Breast epithelium (tissue), 4 donors: Measurements from ENCODE around the gene ZBTB39. TPM values are rescaled to one million over a fixed set of nuclear protein-coding genes. Genes with fewer than 3 reads are reported as not detected.

ENCODE experiments used
- DNase-seq, 2 donors: peaks; one replicate each; pipeline ENCODE4 v3.0.0-alpha.2; 2019; ENCODE audit warnings: low spot score in 2 of 2
- H3K27ac ChIP-seq, 2 donors: fragments of 200-600 bp; sonication (generic) in 1 of 2; one replicate each; pipeline ENCODE4 v1.5.1; 2016 to 2019; ENCODE audit warnings: mild to moderate bottlenecking in 1 of 2
- H3K27me3 ChIP-seq, 2 donors: fragments of 200-600 bp; sonication (generic) in 1 of 2; one replicate each; pipeline versions ENCODE4 v1.5.1 to v1.6.0; 2017 to 2019; ENCODE audit warnings: control low read depth in 1 of 2, mild to moderate bottlenecking in 1 of 2
- H3K36me3 ChIP-seq: fragments of 200-600 bp; one replicate; pipeline ENCODE4 v1.5.1; 2019
- H3K4me1 ChIP-seq, 2 donors: fragments of 200-600 bp; sonication (generic); one replicate each; pipeline ENCODE4 v1.5.1; 2016 to 2019; ENCODE audit warnings: control low read depth in 1 of 2
- H3K4me3 ChIP-seq, 3 donors: fragments of 200-600 bp; sonication (generic); 1 replicate in 2 of 3; 2 replicates in 1 of 3; pipeline ENCODE4 v1.5.1; 2016 to 2019; ENCODE audit warnings: mild to moderate bottlenecking in 3 of 3, moderate library complexity in 2 of 3
- H3K9me3 ChIP-seq, 2 donors: fragments of 200-600 bp; sonication (generic) in 1 of 2; one replicate each; pipeline ENCODE4 v1.5.1; 2016 to 2019; ENCODE audit warnings: control low read depth in 1 of 2
- POLR2A ChIP-seq: fragments of 450-650 bp; IDR thresholded peaks from one replicate; pipeline ENCODE4 v1.6.1; 2016; ENCODE audit warnings: antibody characterized with exemption, mild to moderate bottlenecking, moderate library complexity
- POLR2AphosphoS5 ChIP-seq, 3 donors: sonication (generic); formaldehyde crosslinking; IDR thresholded peaks; one replicate each; pipeline ENCODE4 v1.6.1; 2017; ENCODE audit warnings: antibody characterized with exemption in 3 of 3
- intact Hi-C: fragments of 100-400 bp; cut with DNase I; formaldehyde crosslinking; loops from one replicate; pipeline ENCODE4 v1.15.1; 2023; ENCODE audit warnings: low total_unique reads
- total RNA-seq, 3 donors: library from RNA; depleted of rRNA; stranded (reverse); fragments of >200 nt; gene quantifications; one replicate each; pipeline ENCODE4 v1.1.0, GENCODE V29; 2016
- TF ChIP-seq, protein P1 (sequence below), 3 donors: fragments of 450-650 bp; IDR thresholded peaks; one replicate each; pipeline ENCODE4 v1.5.1; 2016 to 2017; ENCODE audit warnings: antibody characterized with exemption in 3 of 3, mild to moderate bottlenecking in 3 of 3, moderate library complexity in 3 of 3

Gene ZBTB39
- total RNA-seq, 3 donors from 2014 or later = 4.3 to 6.6 (median 6.1) TPM

DNA sequence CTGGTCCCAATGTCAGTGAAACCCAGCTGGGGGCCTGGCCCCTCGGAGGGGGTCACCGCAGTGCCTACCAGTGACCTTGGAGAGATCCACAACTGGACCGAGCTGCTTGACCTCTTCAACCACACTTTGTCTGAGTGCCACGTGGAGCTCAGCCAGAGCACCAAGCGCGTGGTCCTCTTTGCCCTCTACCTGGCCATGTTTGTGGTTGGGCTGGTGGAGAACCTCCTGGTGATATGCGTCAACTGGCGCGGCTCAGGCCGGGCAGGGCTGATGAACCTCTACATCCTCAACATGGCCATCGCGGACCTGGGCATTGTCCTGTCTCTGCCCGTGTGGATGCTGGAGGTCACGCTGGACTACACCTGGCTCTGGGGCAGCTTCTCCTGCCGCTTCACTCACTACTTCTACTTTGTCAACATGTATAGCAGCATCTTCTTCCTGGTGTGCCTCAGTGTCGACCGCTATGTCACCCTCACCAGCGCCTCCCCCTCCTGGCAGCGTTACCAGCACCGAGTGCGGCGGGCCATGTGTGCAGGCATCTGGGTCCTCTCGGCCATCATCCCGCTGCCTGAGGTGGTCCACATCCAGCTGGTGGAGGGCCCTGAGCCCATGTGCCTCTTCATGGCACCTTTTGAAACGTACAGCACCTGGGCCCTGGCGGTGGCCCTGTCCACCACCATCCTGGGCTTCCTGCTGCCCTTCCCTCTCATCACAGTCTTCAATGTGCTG lies 11.0 kb downstream of the ZBTB39 start:
- H3K27ac ChIP-seq = no peak overlapping the region
- H3K4me1 ChIP-seq = no peaks in the 10 kb centered on the region
- no peak for DNase-seq
- H3K4me3 ChIP-seq = peak overlapping the region in 1 of 3 donors; percentile 22
- intact Hi-C loops = loop anchor here (10.0 kb wide), 1 partner anchor 241 kb away; the partner anchor contains the start of gene PRIM1
- no peaks in the 10 kb centered on the region for H3K27me3 ChIP-seq
- TF ChIP-seq POLR2AphosphoS5 (IDR thresholded peaks at IDR 0.05) (no peak), POLR2A (no peak)
- TF ChIP-seq, protein P1, sequence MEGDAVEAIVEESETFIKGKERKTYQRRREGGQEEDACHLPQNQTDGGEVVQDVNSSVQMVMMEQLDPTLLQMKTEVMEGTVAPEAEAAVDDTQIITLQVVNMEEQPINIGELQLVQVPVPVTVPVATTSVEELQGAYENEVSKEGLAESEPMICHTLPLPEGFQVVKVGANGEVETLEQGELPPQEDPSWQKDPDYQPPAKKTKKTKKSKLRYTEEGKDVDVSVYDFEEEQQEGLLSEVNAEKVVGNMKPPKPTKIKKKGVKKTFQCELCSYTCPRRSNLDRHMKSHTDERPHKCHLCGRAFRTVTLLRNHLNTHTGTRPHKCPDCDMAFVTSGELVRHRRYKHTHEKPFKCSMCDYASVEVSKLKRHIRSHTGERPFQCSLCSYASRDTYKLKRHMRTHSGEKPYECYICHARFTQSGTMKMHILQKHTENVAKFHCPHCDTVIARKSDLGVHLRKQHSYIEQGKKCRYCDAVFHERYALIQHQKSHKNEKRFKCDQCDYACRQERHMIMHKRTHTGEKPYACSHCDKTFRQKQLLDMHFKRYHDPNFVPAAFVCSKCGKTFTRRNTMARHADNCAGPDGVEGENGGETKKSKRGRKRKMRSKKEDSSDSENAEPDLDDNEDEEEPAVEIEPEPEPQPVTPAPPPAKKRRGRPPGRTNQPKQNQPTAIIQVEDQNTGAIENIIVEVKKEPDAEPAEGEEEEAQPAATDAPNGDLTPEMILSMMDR (IDR thresholded peaks at IDR 0.05) = no peak
- H3K36me3 ChIP-seq = no peaks in the 10 kb centered on the region
- H3K9me3 ChIP-seq = no peaks in the 10 kb centered on the region

DNA sequence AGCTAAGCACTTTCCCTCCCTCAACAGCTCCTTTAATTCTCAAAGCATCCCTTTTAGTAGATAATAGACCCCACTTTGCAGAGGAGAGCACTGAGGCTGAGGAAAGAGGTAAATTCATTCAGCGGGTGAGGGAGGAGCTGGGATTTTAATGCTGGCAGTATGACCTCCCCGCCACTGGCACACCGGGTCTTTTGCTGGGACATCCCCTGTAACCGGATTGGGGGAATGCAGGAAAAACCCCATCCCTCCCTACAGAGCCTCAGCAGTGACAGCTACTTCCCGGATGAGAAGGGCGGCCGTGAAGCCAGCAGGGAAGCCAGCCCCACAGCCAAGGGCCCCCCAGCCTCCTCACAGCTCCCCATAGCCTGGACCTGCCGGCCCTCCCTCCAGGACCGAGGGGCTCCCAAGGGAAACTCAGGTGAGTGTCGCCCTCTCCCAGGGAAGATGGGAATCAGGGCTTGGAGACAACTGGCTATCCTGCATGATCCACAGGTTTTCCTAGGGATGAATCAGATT lies 12.1 kb downstream of the ZBTB39 start:
- Histone ChIP-seq H3K4me1 (no peaks in the 10 kb centered on the region), H3K36me3 (no peaks in the 10 kb centered on the region), H3K27ac (peak overlapping the region in 1 of 2 donors; percentile 19), H3K27me3 (no peaks in the 10 kb centered on the region), H3K4me3 (no peak overlapping the region), H3K9me3 (no peaks in the 10 kb centered on the region)
- no peak for DNase-seq
- intact Hi-C loops = loop anchor here (10.0 kb wide), 1 partner anchor 239 kb away; the partner anchor contains the start of gene PRIM1
- TF ChIP-seq POLR2AphosphoS5 (IDR thresholded peaks at IDR 0.05) (no peak), POLR2A (no peak)
- TF ChIP-seq, protein P1 (IDR thresholded peaks at IDR 0.05) = no peak

DNA sequence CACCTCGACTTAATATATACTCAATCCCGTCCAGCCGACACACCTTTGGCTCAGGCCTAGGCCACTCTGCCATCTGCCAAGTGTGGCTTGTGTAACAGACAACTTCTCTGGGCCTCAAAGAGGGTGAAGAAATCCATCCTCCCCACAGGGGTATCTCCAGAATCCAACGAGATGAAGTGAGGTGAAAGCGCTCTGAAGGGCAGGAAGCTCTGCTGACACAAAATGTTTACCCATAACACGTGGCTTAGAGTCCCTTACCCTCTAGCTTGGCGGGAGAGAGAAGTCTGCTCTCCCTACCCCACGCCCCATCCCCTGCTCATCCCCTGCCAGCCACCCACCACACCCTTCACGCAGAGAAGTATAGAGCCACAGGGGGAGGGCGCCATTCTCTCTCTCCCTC lies 13.0 kb downstream of the ZBTB39 start:
- Histone ChIP-seq H3K4me3 (no peak overlapping the region), H3K36me3 (no peaks in the 10 kb centered on the region), H3K27ac (no peak overlapping the region), H3K9me3 (no peaks in the 10 kb centered on the region), H3K4me1 (no peaks in the 10 kb centered on the region), H3K27me3 (no peaks in the 10 kb centered on the region)
- intact Hi-C loops = loop anchor here (10.0 kb wide), 1 partner anchor 239 kb away; the partner anchor contains the start of gene PRIM1
- TF ChIP-seq POLR2AphosphoS5 (IDR thresholded peaks at IDR 0.05) = no peak
- TF ChIP-seq, protein P1 (IDR thresholded peaks at IDR 0.05) = no peak
- TF ChIP-seq POLR2A = no peak
- no peak for DNase-seq

DNA sequence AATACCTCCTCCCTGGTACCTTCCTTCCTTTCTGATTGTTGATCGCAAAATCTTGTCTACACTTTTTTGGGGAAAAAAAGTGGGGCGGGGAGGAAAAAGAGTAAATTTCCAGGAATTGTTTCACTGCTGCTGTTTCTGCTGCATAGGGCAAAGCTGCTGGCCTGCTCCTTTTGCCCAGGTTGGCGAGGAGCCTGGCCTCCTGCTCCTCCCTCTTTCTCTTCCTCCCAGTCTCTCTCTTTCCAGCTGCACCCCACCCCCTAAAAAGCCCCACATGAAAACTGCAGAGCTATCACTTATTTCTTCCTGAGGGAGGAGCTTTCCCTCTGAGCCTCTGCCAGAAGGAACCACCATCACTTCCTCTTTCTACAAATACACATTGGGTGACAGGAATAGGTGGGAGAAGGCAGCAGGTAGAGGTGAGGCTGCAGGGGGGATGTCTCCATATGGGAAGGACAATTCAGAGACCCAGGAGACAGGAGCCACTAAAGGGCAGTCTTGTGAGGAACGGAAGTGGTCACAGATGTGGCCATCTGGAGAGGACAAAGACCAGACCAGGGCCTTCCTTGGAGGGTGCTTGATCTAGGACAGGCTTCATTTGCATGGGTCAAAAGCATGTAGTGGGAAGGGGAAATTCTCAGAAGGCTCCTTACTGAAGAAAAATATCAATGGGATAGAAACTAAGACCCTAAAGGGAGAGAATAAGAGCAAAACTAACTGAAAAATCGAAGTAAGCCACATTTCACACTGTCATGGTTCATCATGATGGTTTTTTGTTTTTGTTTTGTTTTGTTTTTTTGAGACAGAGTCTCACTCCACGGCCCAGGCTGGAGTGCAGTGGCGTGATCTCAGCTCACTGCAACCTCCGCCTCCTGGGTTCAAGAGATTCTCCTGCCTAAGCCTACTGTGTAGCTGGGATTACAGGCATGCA lies 14.8 kb downstream of the ZBTB39 start:
- Histone ChIP-seq H3K4me1 (no peaks in the 10 kb centered on the region), H3K4me3 (no peak overlapping the region), H3K36me3 (no peaks in the 10 kb centered on the region), H3K27me3 (no peaks in the 10 kb centered on the region), H3K9me3 (no peaks in the 10 kb centered on the region), H3K27ac (peak overlapping the region in 1 of 2 donors; percentile 25)
- DNase-seq = no peak
- TF ChIP-seq POLR2A = no peak
- TF ChIP-seq, protein P1 (IDR thresholded peaks at IDR 0.05) = no peak
- TF ChIP-seq POLR2AphosphoS5 (IDR thresholded peaks at IDR 0.05) = no peak
- intact Hi-C loops = loop anchor here (10.0 kb wide), 1 partner anchor 237 kb away; the partner anchor contains the start of gene PRIM1
